H1 (cell line): ENCODE measurements around the gene NCSTN. TPM values are rescaled to one million over a fixed set of nuclear protein-coding genes. Genes with fewer than 3 reads are reported as not detected.

Source experiments
- GABPA ChIP-seq: IDR thresholded peaks from 2 replicates; pipeline ENCODE4 v1.6.1; 2011; ENCODE audit warnings: mild to moderate bottlenecking, low read length, moderate library complexity, borderline replicate concordance; ENCODE audit not compliant: insufficient read depth
- KDM4A ChIP-seq: IDR thresholded peaks from one replicate; pipeline ENCODE4 v1.7.1; 2012; ENCODE audit warnings: low read depth, mild to moderate bottlenecking, moderate library complexity, low read length, inconsistent platforms; ENCODE audit not compliant: severe bottlenecking
- RNF2 ChIP-seq: fragments of 200-900, 300-1000 bp; sonication (generic); IDR thresholded peaks from 2 replicates; pipeline ENCODE4 v1.7.1; 2016; ENCODE audit warnings: borderline replicate concordance, low read depth, mild to moderate bottlenecking, antibody characterized with exemption, low read length; ENCODE audit not compliant: poor library complexity, severe bottlenecking; ENCODE audit errors: missing control alignments
- SIRT6 ChIP-seq: IDR thresholded peaks from one replicate; pipeline ENCODE4 v1.7.1; 2012; ENCODE audit warnings: low read length, inconsistent platforms
- SRF ChIP-seq: IDR thresholded peaks from 2 replicates; pipeline ENCODE4 v1.6.1; 2011; ENCODE audit warnings: mild to moderate bottlenecking, low read depth, low read length, moderate library complexity
- polyA plus RNA-seq, 7 experiments: library from polyadenylated mRNA; depleted of rRNA in 3 of 7; stranded (reverse) in 5 of 7; unstranded in 2 of 7; fragments of >200 nt in 5 of 7; fragments of 200-250 nt in 2 of 7; gene quantifications; 1 replicate in 5 of 7; 2 replicates in 1 of 7; 4 replicates in 1 of 7; pipeline versions ENCODE4 v1.2.1 to v1.2.3, GENCODE V29; 2011 to 2013; ENCODE audit warnings: missing spikeins in 2 of 7, mixed read lengths in 2 of 7
- total RNA-seq: library from RNA; stranded (reverse); fragmentation: NEBNext Ultra II Directional; extraction: Animal tissue kit (Norgen Biotek cat#: 25700); gene quantifications from 2 replicates; pipeline ENCODE4 v1.2.1, GENCODE V29; 2021
- TF ChIP-seq, protein P1 (sequence below): IDR thresholded peaks from 2 replicates; pipeline ENCODE4 v1.6.1; 2011; ENCODE audit warnings: low read depth, mild to moderate bottlenecking, low read length; ENCODE audit not compliant: insufficient read depth
- TF ChIP-seq, protein P2 (sequence below): IDR thresholded peaks from 2 replicates; pipeline ENCODE4 v1.6.1; 2012; ENCODE audit warnings: inconsistent platforms
- TF ChIP-seq, protein P3 (sequence below), 3 experiments: IDR thresholded peaks; 1 replicate in 2 of 3; 2 replicates in 1 of 3; pipeline versions ENCODE4 v1.5.1 to v1.6.1; 2011; ENCODE audit warnings: low read length in 3 of 3, mild to moderate bottlenecking in 3 of 3, inconsistent platforms in 2 of 3, low read depth in 1 of 3, moderate library complexity in 1 of 3; ENCODE audit not compliant: insufficient read depth in 1 of 3; ENCODE audit errors: control extremely low read depth in 1 of 3

The NCSTN gene
- total and polyA plus RNA-seq, 2 of the 8 experiments (the other 6 are each of a cell fraction or from before 2014, with no cell fraction given): 64.7 to 125 TPM

DNA sequence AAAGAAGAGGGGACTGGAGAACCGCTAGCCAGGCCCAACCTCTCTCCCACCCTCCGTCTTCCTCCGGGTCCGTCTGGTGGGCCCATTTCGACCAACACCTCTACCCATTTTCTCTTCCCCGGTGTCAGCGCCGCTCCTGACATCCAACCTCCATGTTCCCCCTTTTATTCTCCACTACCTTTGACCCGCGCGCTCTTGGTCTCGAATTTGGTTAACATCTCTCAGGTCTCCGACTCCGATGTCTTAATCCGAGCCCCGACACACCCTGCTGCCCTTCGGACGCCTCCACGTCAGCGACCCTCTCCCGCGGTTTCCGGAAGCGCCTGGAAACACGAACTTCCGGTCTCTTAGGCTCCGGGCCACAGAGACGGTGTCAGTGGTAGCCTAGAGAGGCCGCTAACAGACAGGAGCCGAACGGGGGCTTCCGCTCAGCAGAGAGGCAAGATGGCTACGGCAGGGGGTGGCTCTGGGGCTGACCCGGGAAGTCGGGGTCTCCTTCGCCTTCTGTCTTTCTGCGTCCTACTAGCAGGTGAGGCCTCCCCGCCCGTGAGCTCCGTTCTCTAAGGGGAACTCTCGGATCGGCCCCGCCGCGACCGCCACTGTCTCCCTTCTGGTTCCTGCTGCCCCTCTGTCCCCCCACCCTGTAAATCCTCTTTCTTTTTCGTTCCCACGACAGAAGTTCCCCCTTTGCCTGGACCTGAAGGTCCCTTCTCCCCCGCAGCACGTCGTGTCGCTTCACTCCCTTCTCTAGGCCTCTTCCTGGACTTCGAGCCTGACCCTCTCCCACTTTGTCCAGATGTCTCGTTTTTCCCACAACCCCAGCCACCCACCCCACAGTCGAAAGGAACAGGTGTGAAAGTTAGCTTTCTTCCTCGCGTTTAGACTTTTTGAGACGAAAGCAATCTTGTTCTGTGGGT lies at the start of gene NCSTN, which contains the start of gene COPA (continued):
- TF ChIP-seq RNF2: no peak
- TF ChIP-seq KDM4A: peak; percentile 83
- no peak for TF ChIP-seq SRF
- TF ChIP-seq, protein P1, sequence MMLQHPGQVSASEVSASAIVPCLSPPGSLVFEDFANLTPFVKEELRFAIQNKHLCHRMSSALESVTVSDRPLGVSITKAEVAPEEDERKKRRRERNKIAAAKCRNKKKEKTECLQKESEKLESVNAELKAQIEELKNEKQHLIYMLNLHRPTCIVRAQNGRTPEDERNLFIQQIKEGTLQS: no peak
- TF ChIP-seq, protein P2, sequence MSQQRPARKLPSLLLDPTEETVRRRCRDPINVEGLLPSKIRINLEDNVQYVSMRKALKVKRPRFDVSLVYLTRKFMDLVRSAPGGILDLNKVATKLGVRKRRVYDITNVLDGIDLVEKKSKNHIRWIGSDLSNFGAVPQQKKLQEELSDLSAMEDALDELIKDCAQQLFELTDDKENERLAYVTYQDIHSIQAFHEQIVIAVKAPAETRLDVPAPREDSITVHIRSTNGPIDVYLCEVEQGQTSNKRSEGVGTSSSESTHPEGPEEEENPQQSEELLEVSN: no peak
- TF ChIP-seq GABPA: peak; percentile 94
- no peak for TF ChIP-seq SIRT6
- TF ChIP-seq, protein P3, sequence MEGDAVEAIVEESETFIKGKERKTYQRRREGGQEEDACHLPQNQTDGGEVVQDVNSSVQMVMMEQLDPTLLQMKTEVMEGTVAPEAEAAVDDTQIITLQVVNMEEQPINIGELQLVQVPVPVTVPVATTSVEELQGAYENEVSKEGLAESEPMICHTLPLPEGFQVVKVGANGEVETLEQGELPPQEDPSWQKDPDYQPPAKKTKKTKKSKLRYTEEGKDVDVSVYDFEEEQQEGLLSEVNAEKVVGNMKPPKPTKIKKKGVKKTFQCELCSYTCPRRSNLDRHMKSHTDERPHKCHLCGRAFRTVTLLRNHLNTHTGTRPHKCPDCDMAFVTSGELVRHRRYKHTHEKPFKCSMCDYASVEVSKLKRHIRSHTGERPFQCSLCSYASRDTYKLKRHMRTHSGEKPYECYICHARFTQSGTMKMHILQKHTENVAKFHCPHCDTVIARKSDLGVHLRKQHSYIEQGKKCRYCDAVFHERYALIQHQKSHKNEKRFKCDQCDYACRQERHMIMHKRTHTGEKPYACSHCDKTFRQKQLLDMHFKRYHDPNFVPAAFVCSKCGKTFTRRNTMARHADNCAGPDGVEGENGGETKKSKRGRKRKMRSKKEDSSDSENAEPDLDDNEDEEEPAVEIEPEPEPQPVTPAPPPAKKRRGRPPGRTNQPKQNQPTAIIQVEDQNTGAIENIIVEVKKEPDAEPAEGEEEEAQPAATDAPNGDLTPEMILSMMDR (IDR thresholded peaks at IDR 0.05; ENCODE audit: control extremely low read depth in 1 of 3, insufficient read depth in 1 of 3, low read depth in 1 of 3, low read length in 3 of 3): no peak
